ENCODE results near the gene PDGFRB.

PDGFRB gene

GRCh38 chr5:150141544-150142184, 14.0 kb downstream of the PDGFRB start:
- TF ChIP-seq TEAD4 (IDR thresholded peaks at IDR 0.05) (no peak), TAF1 (IDR thresholded peaks at IDR 0.05; ENCODE audit: low read depth) (no peak), CREB1 (IDR thresholded peaks at IDR 0.05; ENCODE audit: low read depth) (no peak), NFIC (IDR thresholded peaks at IDR 0.05) (no peak)
- TF ChIP-seq, protein P1, sequence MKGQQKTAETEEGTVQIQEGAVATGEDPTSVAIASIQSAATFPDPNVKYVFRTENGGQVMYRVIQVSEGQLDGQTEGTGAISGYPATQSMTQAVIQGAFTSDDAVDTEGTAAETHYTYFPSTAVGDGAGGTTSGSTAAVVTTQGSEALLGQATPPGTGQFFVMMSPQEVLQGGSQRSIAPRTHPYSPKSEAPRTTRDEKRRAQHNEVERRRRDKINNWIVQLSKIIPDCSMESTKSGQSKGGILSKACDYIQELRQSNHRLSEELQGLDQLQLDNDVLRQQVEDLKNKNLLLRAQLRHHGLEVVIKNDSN (IDR thresholded peaks at IDR 0.05), result no peak

GRCh38 chr5:150140830-150141229, 14.8 kb downstream of the PDGFRB start:
- TF ChIP-seq NFIC (IDR thresholded peaks at IDR 0.05) (no peak), REST (IDR thresholded peaks at IDR 0.05; ENCODE audit: low read depth) (no peak), CEBPB (IDR thresholded peaks at IDR 0.05) (no peak), EGR1 (IDR thresholded peaks at IDR 0.05) (no peak), TAF1 (IDR thresholded peaks at IDR 0.05; ENCODE audit: low read depth) (no peak), EP300 (IDR thresholded peaks at IDR 0.05; ENCODE audit: borderline replicate concordance) (no peak), RAD21 (IDR thresholded peaks at IDR 0.05; ENCODE audit: low read depth) (no peak), FOXM1 (IDR thresholded peaks at IDR 0.05; ENCODE audit: borderline replicate concordance, low read depth) (no peak), ZBTB7A (IDR thresholded peaks at IDR 0.05; ENCODE audit: low read depth) (no peak), TCF12 (IDR thresholded peaks at IDR 0.05; ENCODE audit: low read depth) (no peak), TEAD4 (IDR thresholded peaks at IDR 0.05) (no peak), YY1 (IDR thresholded peaks at IDR 0.05; ENCODE audit: low read depth) (no peak), CREB1 (IDR thresholded peaks at IDR 0.05; ENCODE audit: low read depth) (no peak)
- TF ChIP-seq, protein P1 (IDR thresholded peaks at IDR 0.05), result no peak
- TF ChIP-seq, protein P2, sequence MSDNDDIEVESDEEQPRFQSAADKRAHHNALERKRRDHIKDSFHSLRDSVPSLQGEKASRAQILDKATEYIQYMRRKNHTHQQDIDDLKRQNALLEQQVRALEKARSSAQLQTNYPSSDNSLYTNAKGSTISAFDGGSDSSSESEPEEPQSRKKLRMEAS (IDR thresholded peaks at IDR 0.05), result no peak

DNA sequence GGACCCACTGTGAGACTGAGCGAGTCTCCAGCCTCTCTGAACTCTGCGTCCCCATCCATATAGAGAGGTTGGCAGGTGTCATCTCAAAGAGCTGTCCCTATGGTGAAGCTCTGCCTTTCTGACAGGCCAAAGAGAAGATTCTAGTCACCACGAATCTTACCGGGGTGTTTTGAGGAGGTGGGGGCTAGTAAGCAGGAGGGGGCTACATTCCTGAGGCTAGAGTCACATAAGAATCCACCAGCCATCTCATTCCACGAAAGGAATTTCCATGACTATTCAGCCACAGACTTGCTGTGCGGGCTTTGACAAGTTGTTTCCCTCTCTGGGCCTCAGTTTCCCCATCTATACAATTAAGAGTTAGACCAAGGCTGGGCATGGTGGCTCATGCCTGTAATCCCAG, 16.3 kb downstream of the PDGFRB start:
- TF ChIP-seq TCF12 (IDR thresholded peaks at IDR 0.05; ENCODE audit: low read depth) (no peak), TEAD4 (IDR thresholded peaks at IDR 0.05) (no peak)

GRCh38 chr5:150138551-150139265, 16.9 kb downstream of the PDGFRB start:
- TF ChIP-seq, protein P1 (IDR thresholded peaks at IDR 0.05), result no peak
- TF ChIP-seq EP300 (IDR thresholded peaks at IDR 0.05; ENCODE audit: borderline replicate concordance) (no peak), TAF1 (IDR thresholded peaks at IDR 0.05; ENCODE audit: low read depth) (no peak), EGR1 (IDR thresholded peaks at IDR 0.05) (no peak), YY1 (IDR thresholded peaks at IDR 0.05; ENCODE audit: low read depth) (no peak), NFIC (IDR thresholded peaks at IDR 0.05) (no peak), ZBTB7A (IDR thresholded peaks at IDR 0.05; ENCODE audit: low read depth) (no peak), RAD21 (IDR thresholded peaks at IDR 0.05; ENCODE audit: low read depth) (no peak)

DNA sequence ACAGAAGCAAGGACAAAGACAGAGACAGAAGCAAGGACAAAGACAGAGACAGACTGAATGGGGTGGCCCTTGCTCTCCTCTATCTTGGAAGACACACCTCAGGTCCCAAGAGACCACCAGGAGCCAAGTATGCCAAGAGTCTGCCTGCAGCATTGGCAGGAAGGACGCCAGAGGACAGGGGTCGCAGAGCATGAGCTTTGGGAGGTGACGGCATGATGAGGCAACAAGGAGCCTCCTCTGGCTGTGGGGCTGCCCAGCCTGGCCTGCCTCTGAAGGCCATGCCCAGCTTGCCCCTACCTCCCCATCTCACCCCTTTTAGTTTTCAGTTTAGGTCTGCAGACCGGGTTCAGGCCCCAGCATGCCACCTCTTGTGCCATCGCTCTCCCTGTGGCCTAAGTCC, 17.6 kb downstream of the PDGFRB start:
- no peak for TF ChIP-seq CREB1 (IDR thresholded peaks at IDR 0.05; ENCODE audit: low read depth)
- TF ChIP-seq YY1 (IDR thresholded peaks at IDR 0.05; ENCODE audit: low read depth), result no peak
- TF ChIP-seq REST (IDR thresholded peaks at IDR 0.05; ENCODE audit: low read depth), result no peak

- TF ChIP-seq, protein P1 (IDR thresholded peaks at IDR 0.05), result no peak
- TF ChIP-seq ZBTB7A (IDR thresholded peaks at IDR 0.05; ENCODE audit: low read depth) (no peak), RAD21 (IDR thresholded peaks at IDR 0.05; ENCODE audit: low read depth) (no peak), REST (IDR thresholded peaks at IDR 0.05; ENCODE audit: low read depth) (no peak), FOXM1 (IDR thresholded peaks at IDR 0.05; ENCODE audit: borderline replicate concordance, low read depth) (no peak), CEBPB (IDR thresholded peaks at IDR 0.05) (no peak)
Observed at GRCh38 chr5:150137168-150137957, 18.3 kb downstream of the PDGFRB start.
